HepG2 (cell line): ENCODE measurements around the gene PIGZ. TPM values are rescaled to one million over a fixed set of nuclear protein-coding genes. Genes with fewer than 3 reads are reported as not detected.

Experiments
- ARID2 ChIP-seq: sonication (generic); formaldehyde crosslinking; IDR thresholded peaks from 2 replicates; pipeline ENCODE4 v1.8.1; 2022; ENCODE audit warnings: mild to moderate bottlenecking, missing genetic modification reagents, borderline replicate concordance
- CENPX ChIP-seq: sonication (generic); formaldehyde crosslinking; IDR thresholded peaks from 2 replicates; pipeline ENCODE4 v1.9.0; 2021; ENCODE audit warnings: mild to moderate bottlenecking, missing genetic modification reagents, moderate library complexity
- DDIT3 ChIP-seq: sonication (generic); formaldehyde crosslinking; IDR thresholded peaks from 2 replicates; pipeline ENCODE4 v1.4.0; 2020; ENCODE audit warnings: mild to moderate bottlenecking, missing genetic modification reagents
- ELF4 ChIP-seq: sonication (generic); formaldehyde crosslinking; IDR thresholded peaks from 2 replicates; pipeline ENCODE4 v1.5.0; 2020; ENCODE audit warnings: missing genetic modification reagents, mild to moderate bottlenecking, moderate library complexity, borderline replicate concordance
- FOSL1 ChIP-seq: sonication (generic); formaldehyde crosslinking; IDR thresholded peaks from 2 replicates; pipeline ENCODE4 v1.9.0; 2021; ENCODE audit warnings: missing genetic modification reagents, borderline replicate concordance
- FUBP1 ChIP-seq: sonication (generic); formaldehyde crosslinking; IDR thresholded peaks from 2 replicates; pipeline ENCODE4 v1.5.1; 2020; ENCODE audit warnings: missing genetic modification reagents, mild to moderate bottlenecking, borderline replicate concordance
- HMGA1 ChIP-seq: sonication (generic); formaldehyde crosslinking; conservative IDR thresholded peaks from 2 replicates; pipeline ENCODE4 v1.4.0; 2020; ENCODE audit warnings: missing genetic modification reagents
- HOXA5 ChIP-seq: sonication (generic); formaldehyde crosslinking; IDR thresholded peaks from 2 replicates; pipeline ENCODE4 v1.4.0; 2020; ENCODE audit warnings: missing genetic modification reagents
- HOXA9 ChIP-seq: sonication (generic); formaldehyde crosslinking; IDR thresholded peaks from 2 replicates; pipeline ENCODE4 v1.8.1; 2022; ENCODE audit warnings: missing genetic modification reagents, mild to moderate bottlenecking, moderate library complexity, borderline replicate concordance
- POLR2G ChIP-seq: fragments of 200-400 bp; formaldehyde crosslinking; IDR thresholded peaks from 2 replicates; pipeline ENCODE4 v1.6.1; 2018; ENCODE audit warnings: mild to moderate bottlenecking, low read depth, low read length, moderate library complexity
- PRDM4 ChIP-seq: sonication (generic); formaldehyde crosslinking; IDR thresholded peaks from 2 replicates; pipeline ENCODE4 v1.9.0; 2021; ENCODE audit warnings: missing genetic modification reagents, borderline replicate concordance
- SATB2 ChIP-seq: sonication (generic); formaldehyde crosslinking; IDR thresholded peaks from 2 replicates; pipeline ENCODE4 v1.5.0; 2020; ENCODE audit warnings: missing genetic modification reagents
- TCF7L2 ChIP-seq: IDR thresholded peaks from 2 replicates; pipeline ENCODE4 v1.6.1; 2011; ENCODE audit warnings: mild to moderate bottlenecking, low read depth, low read length, moderate library complexity
- ZNF343 ChIP-seq: sonication (generic); formaldehyde crosslinking; IDR thresholded peaks from 2 replicates; pipeline ENCODE4 v1.4.0; 2020; ENCODE audit warnings: mild to moderate bottlenecking, missing genetic modification reagents
- ZNF543 ChIP-seq: sonication (generic); formaldehyde crosslinking; IDR thresholded peaks from 2 replicates; pipeline ENCODE4 v1.4.0; 2020; ENCODE audit warnings: mild to moderate bottlenecking, missing genetic modification reagents
- polyA plus RNA-seq, 8 experiments: library from polyadenylated mRNA; depleted of rRNA in 3 of 8; stranded (reverse) in 7 of 8; unstranded in 1 of 8; fragments of >200 nt; fragmentation: Illumina TruSeq in 4 of 8; extraction: Trizol in 4 of 8; gene quantifications; 2 replicates each; pipeline versions ENCODE4 v1.2.1 to v1.2.3, GENCODE V29; 2011 to 2016; ENCODE audit warnings: low read depth in 4 of 8, missing spikeins in 1 of 8, mixed read lengths in 1 of 8; ENCODE audit not compliant: insufficient read depth in 1 of 8
- total RNA-seq, 5 experiments: library from RNA; depleted of rRNA; stranded (reverse); fragments of >200 nt; fragmentation: Illumina TruSeq; extraction: Trizol; gene quantifications; 2 replicates each; pipeline ENCODE4 v1.2.3, GENCODE V29; 2016; ENCODE audit warnings: low read depth in 1 of 5
- TF ChIP-seq, protein P1 (sequence below): sonication (generic); formaldehyde crosslinking; IDR thresholded peaks from 2 replicates; pipeline ENCODE4 v1.4.0; 2020; ENCODE audit warnings: missing genetic modification reagents, borderline replicate concordance
- TF ChIP-seq, protein P2 (sequence below): sonication (generic); formaldehyde crosslinking; IDR thresholded peaks from 2 replicates; pipeline ENCODE4 v1.4.0; 2020; ENCODE audit warnings: missing genetic modification reagents
- TF ChIP-seq, protein P3 (sequence below): conservative IDR thresholded peaks from 2 replicates; pipeline ENCODE4 v1.6.1; 2018; ENCODE audit warnings: missing genetic modification reagents

Gene PIGZ
- total and polyA plus RNA-seq, 2 of the 13 experiments (the other 11 are each of a cell fraction or from before 2014, with no cell fraction given): 4.7 to 60.5 TPM

DNA sequence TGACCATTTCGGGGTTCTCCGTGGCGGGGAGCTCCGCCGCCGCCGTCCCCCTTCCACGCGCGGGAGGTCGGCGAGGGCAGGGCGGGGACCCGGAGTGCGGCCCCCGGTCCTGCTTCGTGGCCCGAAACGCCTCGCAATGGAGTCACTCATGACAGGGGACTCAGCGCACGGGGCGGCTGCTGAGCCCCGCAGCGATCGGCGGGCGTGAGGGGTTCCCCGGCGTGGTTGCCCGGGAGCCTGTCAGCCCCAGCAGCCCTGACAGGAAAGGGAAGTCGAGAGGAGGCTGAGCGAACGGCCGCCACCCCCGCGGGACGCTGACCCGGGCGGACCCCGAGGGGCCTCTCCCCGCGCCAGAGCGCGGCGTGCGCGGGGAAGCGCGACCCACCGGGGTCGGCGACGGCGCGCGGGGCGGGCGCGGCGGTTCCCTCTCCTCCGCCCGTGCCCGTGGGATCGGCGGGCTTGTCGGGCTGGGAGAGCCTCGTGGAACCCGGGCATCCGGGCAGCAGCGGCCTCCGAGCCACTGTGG is 564 bp upstream of the PIGZ start (continued):
- no peak for TF ChIP-seq PRDM4 (CRISPR knock-in tag)
- TF ChIP-seq ZNF543 (CRISPR knock-in tag): no peak
- no peak for TF ChIP-seq ARID2 (CRISPR knock-in tag)
- TF ChIP-seq POLR2G: peak; percentile 23; the same call in 1 of the 2 replicates
- TF ChIP-seq, protein P1, sequence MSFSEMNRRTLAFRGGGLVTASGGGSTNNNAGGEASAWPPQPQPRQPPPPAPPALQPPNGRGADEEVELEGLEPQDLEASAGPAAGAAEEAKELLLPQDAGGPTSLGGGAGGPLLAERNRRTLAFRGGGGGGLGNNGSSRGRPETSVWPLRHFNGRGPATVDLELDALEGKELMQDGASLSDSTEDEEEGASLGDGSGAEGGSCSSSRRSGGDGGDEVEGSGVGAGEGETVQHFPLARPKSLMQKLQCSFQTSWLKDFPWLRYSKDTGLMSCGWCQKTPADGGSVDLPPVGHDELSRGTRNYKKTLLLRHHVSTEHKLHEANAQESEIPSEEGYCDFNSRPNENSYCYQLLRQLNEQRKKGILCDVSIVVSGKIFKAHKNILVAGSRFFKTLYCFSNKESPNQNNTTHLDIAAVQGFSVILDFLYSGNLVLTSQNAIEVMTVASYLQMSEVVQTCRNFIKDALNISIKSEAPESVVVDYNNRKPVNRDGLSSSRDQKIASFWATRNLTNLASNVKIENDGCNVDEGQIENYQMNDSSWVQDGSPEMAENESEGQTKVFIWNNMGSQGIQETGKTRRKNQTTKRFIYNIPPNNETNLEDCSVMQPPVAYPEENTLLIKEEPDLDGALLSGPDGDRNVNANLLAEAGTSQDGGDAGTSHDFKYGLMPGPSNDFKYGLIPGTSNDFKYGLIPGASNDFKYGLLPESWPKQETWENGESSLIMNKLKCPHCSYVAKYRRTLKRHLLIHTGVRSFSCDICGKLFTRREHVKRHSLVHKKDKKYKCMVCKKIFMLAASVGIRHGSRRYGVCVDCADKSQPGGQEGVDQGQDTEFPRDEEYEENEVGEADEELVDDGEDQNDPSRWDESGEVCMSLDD: peak; percentile 73; the same call in 1 of the 2 replicates
- TF ChIP-seq SATB2 (CRISPR knock-in tag): peak; percentile 25; the same call in 1 of the 2 replicates
- TF ChIP-seq TCF7L2: no peak
- no peak for TF ChIP-seq HOXA9 (CRISPR knock-in tag)
- TF ChIP-seq FUBP1 (CRISPR knock-in tag): no peak
- TF ChIP-seq, protein P2, sequence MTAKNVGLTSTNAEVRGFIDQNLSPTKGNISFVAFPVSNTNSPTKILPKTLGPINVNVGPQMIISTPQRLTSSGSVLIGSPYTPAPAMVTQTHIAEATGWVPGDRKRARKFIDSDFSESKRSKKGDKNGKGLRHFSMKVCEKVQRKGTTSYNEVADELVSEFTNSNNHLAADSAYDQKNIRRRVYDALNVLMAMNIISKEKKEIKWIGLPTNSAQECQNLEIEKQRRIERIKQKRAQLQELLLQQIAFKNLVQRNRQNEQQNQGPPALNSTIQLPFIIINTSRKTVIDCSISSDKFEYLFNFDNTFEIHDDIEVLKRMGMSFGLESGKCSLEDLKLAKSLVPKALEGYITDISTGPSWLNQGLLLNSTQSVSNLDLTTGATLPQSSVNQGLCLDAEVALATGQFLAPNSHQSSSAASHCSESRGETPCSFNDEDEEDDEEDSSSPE (CRISPR knock-in tag): 0 out of 2 replicates have a peak, but pooled peaks have one; percentile 4
- no peak for TF ChIP-seq CENPX (CRISPR knock-in tag)
- TF ChIP-seq, protein P3, sequence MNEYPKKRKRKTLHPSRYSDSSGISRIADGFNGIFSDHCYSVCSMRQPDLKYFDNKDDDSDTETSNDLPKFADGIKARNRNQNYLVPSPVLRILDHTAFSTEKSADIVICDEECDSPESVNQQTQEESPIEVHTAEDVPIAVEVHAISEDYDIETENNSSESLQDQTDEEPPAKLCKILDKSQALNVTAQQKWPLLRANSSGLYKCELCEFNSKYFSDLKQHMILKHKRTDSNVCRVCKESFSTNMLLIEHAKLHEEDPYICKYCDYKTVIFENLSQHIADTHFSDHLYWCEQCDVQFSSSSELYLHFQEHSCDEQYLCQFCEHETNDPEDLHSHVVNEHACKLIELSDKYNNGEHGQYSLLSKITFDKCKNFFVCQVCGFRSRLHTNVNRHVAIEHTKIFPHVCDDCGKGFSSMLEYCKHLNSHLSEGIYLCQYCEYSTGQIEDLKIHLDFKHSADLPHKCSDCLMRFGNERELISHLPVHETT (CRISPR knock-in tag): no peak
- TF ChIP-seq HOXA5 (CRISPR knock-in tag): no peak
- no peak for TF ChIP-seq HMGA1 (CRISPR knock-in tag)
- no peak for TF ChIP-seq ELF4 (CRISPR knock-in tag)
- TF ChIP-seq FOSL1: no peak
- TF ChIP-seq ZNF343: no peak
- no peak for TF ChIP-seq DDIT3 (CRISPR knock-in tag)
